Sciatic nerve (tissue), 2 donors: ENCODE measurements around the gene CYB5R2. TPM values are rescaled to one million over a fixed set of nuclear protein-coding genes. Genes with fewer than 3 reads are reported as not detected.
"Not testable (repeated sequence)": the region's sequence is repeated elsewhere in the genome, so short reads cannot be mapped to it uniquely, and the experiment has no call there.

Source experiments
- ATAC-seq: fragments of 200-7000 bp; cut with Tn5 transposase; one replicate; pipeline ENCODE4 v1.9.1; 2020; ENCODE audit warnings: mild to moderate bottlenecking, moderate library complexity
- DNase-seq: peaks from one replicate; pipeline ENCODE4 v3.0.0-alpha.2; 2020; ENCODE audit warnings: low spot score
- intact Hi-C: fragments of 100-400 bp; cut with DNase I; formaldehyde crosslinking; loops from one replicate; pipeline ENCODE4 v1.14.2; 2022
- total RNA-seq: library from RNA; stranded (reverse); fragmentation: NEBNext Ultra II Directional; extraction: Animal tissue kit (Norgen Biotek cat#: 25700); gene quantifications from one replicate; pipeline ENCODE4 v1.2.1, GENCODE V29; 2021
- donor health status: DM: no; HTN: no; CAD: no.
- donor health status: DM: no; HTN: no; CAD: no.

Gene CYB5R2
- total RNA-seq, 1 donor from 2014 or later, result 96.4 TPM

DNA sequence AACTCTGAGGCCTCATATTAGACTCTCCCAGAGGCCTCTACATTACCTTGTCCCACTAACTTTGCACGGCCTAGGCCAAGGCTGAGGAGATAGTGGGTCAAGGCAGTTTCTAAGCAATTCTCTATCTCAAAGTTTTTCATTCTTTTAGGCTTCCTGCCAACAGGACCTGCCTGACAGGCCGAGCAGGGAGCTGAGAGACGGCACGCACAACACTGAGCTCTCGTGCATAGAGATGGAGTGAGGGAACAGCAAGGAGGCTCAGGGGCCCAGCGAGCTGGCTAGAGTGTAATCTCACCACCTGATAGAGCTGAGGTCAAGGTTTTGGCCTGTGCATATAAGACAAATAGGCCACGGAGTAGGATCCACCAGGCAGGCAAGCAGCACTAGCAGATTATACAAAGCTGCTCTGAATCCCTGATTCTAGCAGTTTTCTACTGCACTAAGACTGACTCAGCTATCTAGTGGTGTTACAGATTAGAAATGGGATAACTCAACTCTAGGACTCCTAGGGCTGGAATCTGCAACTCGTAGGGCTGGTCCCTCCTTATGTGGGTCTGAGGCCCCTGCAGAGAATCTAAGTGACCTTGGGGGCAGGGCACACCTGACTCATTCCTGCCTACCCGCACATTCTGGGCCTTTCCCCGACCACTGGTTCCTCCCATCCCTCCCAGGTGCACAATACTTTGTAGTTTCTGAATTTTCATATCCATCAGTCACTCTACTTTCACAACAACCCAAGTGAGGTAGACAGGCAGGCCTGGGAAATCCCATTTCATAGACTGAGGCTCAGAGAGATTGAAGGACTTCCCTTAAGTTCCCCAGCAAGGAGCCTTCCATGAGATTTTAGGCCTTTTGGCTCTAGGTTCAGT lies 1.7 kb downstream of the CYB5R2 start:
- DNase-seq (no peak), ATAC-seq (no peak)
- intact Hi-C loops, result no loop called here

DNA sequence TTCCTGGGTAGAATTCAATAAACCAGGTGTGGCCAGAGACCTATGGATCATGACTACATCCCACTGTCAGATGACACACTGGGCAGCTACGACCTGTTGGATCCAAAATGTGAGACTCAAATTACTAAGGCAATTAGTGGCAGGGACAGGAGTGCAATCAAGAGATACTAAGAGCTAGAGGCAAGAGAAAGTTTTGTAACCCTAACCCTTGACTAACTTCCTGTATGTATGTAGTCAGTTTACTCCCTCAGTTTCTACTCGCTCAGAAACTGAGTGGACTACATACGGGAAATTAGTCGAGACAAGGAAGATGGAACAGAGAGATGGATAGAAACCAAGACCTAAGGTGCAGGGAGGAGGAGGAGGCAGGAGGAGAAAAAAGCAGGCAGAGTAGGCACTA lies 2.7 kb downstream of the CYB5R2 start:
- intact Hi-C loops, result no loop called here
- ATAC-seq (no peak), DNase-seq (no peak)

DNA sequence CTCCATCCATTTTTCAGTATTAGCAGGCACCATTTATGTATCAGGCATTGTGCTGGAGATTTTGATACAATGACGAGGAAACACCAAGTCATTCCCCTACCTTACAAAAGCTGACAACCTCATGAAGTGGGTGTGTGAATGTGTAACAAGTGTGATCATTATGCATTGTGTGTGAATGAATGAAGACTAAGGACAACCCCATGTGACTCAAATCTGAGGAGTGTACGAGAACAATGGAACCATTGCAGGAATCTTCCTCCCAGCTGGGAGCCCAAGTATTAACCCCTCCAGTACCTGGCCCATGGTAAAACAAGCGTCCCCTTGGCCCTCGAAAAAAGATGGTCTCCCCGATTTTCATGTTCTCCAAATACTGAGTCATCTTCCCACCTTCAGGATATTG lies 4.4 kb downstream of the CYB5R2 start:
- intact Hi-C loops, result no loop called here
- no peak for DNase-seq
- peak; percentile 27 for ATAC-seq

DNA sequence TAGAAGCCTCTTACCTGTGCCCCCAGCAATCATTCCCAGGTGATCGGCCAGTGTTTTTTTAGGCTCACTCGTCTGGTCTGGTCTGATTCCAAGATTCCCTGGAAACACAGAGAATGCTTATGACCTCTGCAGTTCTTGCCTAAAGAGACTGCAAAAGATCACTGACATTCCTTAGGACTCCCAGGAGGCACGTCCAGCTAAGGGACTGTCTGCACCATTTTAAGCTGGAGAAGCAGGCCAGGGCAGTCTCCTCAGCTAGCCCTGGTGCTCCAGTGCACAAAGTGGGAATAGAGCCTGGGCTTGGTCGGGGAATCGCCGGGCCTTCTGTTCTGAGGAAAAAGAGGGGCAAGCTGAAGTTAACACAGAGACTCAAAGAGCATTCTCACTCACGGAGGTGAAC lies 4.8 kb downstream of the CYB5R2 start:
- intact Hi-C loops, result no loop called here
- no peak for ATAC-seq
- no peak for DNase-seq

DNA sequence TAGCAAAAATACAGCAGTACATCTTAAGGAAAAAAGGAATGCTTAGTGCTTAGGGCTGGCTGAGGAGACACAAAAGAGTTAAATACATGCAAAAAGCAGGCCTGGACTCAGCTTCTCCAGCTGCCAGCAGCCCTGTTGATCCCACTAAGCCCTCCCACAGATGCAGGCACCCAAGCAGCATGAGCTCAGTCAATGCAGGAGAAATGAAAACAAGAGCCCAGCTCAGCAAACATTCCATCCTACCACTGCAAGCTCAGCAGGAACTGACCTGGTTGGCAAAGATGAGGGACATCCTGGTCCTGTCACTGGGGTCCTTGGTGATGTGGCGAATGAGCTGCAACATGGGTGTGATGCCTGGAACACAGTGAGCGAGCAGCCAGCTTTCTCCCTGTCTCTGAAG lies 5.8 kb downstream of the CYB5R2 start:
- ATAC-seq (no peak), DNase-seq (no peak)
- intact Hi-C loops, result no loop called here

GRCh38 chr11:7666292-7666866 lies 6.9 kb downstream of the CYB5R2 start:
- intact Hi-C loops, result no loop called here
- ATAC-seq, result peak; percentile 17
- DNase-seq, result no peak

DNA sequence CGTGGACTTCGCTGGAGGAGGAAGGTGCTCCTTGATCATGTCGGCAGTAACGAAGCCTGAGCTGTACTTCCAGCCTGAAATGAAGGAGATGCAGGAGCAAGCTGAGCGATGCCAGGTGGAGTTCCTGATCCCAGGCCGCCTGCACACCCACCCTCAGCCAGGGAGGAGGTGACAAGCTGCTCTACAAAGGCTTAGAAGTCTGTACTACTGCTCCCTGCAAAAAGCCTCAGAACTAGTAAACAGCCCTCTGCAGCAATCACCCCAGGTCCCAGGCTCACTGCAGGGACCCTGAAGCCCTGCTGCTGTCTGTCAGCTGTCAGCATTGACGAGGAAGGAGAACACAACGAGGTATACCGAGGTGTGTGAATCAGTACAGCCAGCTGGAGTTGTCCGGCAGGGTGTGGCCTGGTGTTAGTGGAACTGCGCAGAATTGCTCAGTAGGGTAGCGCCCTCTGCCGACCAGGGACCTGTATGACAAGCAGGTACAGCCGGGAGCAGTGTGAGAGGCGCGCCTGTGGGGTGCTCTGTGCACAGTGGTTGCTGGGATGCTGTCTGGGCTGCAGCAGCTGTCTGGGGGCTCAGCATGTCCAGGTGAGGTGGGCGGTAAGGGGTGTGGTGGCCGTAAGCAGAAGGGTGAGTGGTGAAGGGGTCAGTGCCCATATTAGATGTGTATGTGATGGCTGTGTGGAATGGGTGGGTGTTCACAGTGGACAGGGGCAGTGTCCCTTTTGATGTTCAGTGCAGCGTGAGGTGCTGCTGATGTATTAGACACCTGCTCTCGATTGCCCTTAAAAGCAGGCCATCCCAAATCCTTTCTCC lies 7.6 kb downstream of the CYB5R2 start:
- intact Hi-C loops, result no loop called here
- ATAC-seq (peak; percentile 91), DNase-seq (peak; percentile 84)

DNA sequence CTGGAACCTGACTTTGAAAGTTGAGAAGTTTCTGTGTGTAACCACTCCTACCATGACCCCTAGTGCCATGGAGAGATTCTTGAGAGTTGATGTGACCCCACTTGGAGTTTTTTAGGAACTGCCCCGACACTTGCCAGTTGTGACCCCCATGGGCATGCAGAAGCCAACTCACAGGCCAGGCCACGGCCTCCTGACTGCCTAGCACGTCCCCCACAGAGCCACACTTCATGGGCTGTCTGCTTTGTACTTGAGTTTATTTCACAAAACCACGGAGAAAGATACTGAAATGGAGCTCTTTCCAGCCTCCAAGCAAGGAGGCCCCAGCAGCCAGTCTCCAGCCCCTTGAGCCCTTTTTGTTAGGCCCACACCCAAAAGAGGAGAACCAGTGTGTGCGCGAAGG lies 8.4 kb downstream of the CYB5R2 start:
- intact Hi-C loops, result no loop called here
- DNase-seq (no peak), ATAC-seq (no peak)

- intact Hi-C loops, ATAC-seq, DNase-seq: not testable (repeated sequence)
Measured at GRCh38 chr11:7663531-7663930, 9.8 kb downstream of the CYB5R2 start.

DNA sequence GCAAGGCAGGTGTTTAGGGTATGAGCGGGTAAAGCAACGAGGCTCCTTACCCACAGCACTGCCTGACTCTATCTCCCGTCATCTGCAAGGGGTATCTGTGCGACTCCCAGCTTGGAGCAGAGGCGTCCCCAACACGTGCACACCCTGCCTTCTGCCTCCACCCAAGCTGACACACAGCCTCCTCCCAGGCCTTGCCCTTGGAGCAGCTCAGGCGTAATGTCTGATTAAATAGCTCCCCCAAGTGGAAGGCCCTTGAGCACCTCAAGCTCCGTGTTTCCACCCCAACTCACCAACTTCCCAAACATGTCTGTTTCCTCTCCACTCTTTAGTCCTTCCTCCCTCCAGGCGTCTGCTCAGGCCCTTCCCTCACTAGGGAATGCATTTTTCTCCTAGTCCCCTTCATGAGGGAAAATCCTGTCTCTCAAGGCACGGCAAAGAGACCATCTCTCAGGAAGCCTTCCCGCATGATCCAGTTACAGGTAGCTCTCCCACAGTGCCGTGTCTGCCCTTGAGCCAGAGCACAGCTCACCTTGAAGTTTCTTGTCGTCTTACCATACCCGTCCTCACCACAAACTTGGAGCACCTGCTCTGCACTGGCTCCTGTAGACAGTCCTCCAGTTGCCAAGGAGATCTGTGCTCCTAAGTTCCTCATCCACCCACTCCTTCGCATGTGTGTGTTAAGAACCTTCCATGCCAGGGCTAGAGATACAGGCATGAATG lies 15.8 kb downstream of the CYB5R2 start:
- intact Hi-C loops, result loop anchor here (5.0 kb wide), 1 partner anchor 85 kb away; no protein-coding TSS in a partner anchor
- peak; percentile 73 for DNase-seq
- peak; percentile 97 for ATAC-seq

- intact Hi-C loops, result loop anchor here (5.0 kb wide), 1 partner anchor 84 kb away; no protein-coding TSS in a partner anchor
- ATAC-seq (peak; percentile 29), DNase-seq (no peak)
Measured at GRCh38 chr11:7656704-7657103, 16.6 kb downstream of the CYB5R2 start.

GRCh38 chr11:7655253-7656217 lies 17.8 kb downstream of the CYB5R2 start:
- intact Hi-C loops, result loop anchor here (5.0 kb wide), 1 partner anchor 83 kb away; no protein-coding TSS in a partner anchor
- DNase-seq (no peak), ATAC-seq (no peak)

DNA sequence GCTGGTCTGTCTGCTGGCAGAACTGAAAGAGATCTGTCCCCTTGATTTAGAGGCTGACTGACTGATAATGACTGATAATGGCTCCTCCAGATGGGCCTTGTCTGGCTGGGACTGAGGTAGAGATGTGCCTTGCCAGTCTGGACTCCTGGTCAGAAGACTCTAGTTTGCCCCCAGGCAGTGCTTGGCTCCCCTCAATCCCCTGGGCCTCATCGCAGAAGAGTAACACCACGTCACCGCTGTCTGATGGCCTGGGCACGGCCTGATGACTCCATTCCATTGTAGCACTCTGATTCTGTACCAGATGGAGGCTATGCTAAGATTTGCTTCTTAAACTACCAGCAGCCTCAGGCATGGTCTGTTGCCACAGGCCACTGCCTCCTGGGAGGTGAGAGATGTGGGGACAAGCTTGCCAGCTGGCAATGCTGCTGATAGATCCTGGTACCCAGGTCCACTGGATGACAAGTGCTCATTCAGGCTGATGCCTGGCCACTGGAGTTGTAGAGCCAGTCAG lies 19.1 kb downstream of the CYB5R2 start:
- intact Hi-C loops, result no loop called here
- ATAC-seq (no peak), DNase-seq (no peak)

GRCh38 chr11:7651700-7652099 lies 21.6 kb downstream of the CYB5R2 start:
- no peak for DNase-seq
- intact Hi-C loops, result no loop called here
- peak; percentile 66 for ATAC-seq

- ATAC-seq, result peak; percentile 48
- DNase-seq, result no peak
- intact Hi-C loops, result no loop called here
Measured at GRCh38 chr11:7651140-7651551, 22.2 kb downstream of the CYB5R2 start.

- ATAC-seq, result no peak
Measured at GRCh38 chr11:7648264-7648663, 25.0 kb downstream of the CYB5R2 start.

DNA sequence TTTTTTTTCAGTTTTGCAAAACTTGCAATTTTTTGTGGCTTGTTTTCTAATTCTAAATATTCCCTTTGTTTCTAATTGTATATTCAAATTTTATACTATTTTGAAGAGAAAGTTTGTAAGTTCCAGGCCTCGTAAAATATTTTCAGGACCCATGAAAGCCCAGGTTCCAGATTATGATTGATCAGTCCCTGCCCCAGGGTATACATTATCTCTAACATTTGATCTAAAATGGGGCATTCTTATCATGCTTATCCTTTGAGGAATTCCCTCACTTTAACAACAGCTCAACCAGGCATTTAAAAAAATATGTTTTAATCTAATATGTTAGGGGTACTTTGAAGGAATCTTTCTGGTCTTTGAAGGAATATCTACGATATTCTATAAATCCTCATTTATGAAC lies 26.4 kb downstream of the CYB5R2 start:
- ATAC-seq, result no peak
- DNase-seq, result no peak
- intact Hi-C loops, result no loop called here

More at GRCh38 chr11:7648264-7648663, 25.0 kb downstream of the CYB5R2 start:
- no peak for DNase-seq
- intact Hi-C loops, result no loop called here

GRCh38 chr11:7645206-7645605 lies 28.1 kb downstream of the CYB5R2 start:
- intact Hi-C loops, result no loop called here
- ATAC-seq, result no peak
- no peak for DNase-seq
